Midbrain (tissue), 1 donor: ENCODE data around the gene CCAR1.
"Not testable (repeated sequence)": the region's sequence is repeated elsewhere in the genome, so short reads cannot be mapped to it uniquely, and the experiment has no call there.

Experiments used
- DNase-seq: peaks from one replicate; lab custom pipeline; 2025; lab: John Stamatoyannopoulos, UW

CCAR1 gene

DNA sequence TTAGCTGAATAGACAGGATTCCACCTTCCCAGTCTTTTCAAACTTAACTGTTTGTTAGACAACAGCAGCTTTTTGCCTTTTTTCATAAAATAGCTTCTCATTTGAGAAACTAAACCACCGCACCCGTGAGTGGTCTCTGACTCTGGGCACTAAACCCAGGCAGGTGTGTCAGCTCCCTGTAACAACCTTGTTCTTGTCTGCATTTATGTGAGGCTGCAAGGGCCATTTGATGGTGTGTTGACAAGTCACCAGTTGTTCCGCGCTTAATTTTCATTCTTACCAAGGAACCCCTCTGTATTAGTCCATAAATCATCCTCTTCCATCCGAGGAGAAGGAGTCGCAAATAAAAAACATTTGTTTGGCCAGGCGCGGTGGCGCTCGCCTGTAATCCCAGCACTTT, 107.8 kb downstream of the CCAR1 start:
- no peak for DNase-seq

DNA sequence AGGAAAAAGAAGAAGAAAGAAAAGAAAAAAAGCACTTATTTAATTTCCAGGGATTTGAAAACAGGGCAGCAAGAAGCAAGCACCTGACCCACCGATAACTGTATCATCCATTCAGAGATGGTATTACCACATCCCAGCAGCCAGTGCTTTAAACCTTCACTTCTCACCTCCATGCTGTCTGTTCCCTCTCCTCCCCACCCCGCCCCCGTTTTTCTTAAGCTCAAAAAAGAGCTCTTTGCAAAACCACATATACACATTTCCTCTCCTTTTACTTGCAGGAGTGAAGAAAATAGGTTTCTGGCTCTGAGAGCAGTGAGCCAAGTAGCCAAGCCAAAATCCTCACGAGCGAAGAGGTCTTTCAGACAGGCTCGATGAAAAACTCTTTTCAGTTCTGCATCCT, 108.5 kb downstream of the CCAR1 start:
- no peak for DNase-seq

DNA sequence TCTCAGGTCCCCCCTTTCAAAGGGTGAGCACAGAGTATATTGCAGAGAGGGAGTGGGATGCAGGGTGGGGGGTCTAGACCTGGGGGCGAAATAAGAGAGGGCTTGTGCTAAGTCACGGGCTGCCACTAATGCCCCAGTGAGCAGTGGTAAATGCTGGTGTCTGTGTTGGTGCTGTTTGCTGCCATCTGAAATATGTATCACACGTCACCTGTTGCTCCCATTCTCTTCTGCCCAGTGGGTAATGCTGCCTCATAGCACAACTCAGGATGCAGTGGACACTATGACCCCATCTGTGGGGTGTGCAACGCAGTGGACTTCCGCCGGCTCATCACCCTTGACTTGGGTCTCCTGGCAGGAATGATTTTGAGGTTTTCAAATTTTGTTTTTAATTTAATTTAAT, 108.9 kb downstream of the CCAR1 start:
- no peak for DNase-seq

DNA sequence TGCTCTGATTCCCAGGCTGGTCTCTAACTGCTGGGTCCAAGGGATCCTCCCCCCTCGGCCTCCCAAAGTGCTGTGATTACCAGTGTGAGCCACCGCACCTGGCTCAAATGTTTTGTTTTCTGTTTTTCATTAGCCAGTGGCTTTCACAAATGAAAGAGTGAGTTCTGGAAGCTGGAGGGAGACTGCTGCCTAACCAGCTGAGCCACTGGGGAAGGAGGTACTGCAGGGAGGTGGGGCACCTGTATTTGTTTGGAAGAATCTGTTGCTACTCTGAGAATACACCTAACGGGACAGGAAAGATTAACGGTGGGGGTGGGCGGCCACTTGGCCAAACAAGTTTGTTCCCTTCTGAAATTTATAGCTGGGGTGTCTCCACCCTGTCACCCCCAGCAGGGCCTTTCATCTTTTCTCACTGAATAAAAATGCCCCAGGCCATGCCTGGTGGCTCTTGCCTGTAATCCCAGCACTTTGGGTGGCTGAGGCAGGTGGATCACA, 111.0 kb downstream of the CCAR1 start:
- DNase-seq, result no peak

DNA sequence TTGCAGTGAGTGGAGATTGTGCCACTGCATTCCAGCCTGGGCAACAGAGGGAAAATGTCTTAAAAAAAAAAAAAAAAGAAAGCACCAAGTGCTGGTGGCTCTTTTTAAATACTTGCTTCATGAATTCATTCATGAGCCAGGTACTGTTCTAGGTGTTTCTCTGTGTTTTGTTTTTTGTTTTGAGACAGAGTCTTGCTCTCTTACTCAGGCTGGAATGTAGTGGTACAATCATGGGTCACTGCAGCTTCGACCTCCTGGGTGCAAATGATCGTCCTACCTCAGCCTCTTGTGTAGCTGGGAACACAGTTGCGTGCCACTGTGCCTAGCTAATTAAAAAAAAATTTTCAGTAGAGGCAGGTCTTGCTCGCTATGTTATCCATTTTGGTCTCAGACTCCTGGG, 111.6 kb downstream of the CCAR1 start:
- no peak for DNase-seq

DNA sequence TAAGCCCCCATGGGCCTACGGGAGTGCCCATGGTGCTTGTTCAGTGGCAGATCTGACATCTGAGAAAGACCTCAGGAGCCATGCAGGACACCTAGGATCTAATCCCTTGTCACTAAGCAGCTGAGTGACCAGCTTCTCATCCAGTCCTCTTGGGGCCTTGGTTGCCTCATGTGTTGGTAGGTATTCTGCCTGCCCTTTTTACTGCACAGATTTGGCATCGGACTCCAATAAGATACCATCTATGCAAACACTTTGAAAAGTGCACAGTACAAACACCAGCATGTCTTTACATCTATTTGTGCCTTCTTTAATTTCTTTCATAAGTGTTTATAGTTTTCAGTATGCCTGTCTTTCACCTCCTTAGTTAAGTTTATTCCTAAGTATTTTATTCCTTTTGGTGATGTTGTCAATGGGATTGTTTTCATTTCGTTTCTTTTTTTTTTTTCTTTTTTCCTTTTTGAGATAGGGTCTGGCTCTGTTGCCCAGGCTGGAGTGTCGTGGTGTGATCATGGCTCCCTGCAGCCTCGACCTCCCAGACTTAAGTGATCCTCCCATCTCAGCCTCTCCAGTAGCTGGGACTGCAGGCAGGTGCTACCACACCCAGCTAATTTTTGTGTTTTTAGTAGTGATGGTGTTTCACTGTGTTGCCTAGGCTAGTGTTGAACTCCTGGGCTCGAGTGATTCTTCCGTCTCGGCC, 116.7 kb downstream of the CCAR1 start:
- DNase-seq, result no peak

DNA sequence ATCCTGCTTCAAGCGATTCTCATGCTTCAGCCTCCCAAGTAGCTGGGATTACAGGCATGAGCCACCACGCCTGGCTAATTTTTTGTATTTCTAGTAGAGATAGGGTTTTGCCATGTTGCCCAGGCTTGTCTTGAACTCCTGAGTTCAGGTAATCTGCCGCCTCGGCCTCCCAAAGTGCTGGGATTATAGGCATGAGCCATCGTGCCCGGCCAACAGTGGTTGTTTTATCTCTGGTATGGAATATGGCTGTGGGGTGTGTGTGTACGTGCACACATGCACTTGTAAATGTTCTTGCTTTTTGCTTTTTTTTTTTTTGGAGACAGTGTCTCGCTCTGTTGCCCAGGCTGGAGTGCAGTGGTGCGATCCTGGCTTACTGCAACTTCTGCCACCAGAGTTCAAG, 119.6 kb downstream of the CCAR1 start:
- not testable (repeated sequence) for DNase-seq
